CD4-positive, alpha-beta T cell treated with Interleukin-4 for 1 hour (primary cell): ENCODE results near the gene SPACA1.

Experiments
- DNase-seq, 2 donors: peaks; one replicate each; pipeline ENCODE4 v3.0.0-alpha.2; 2020 to 2022

SPACA1 gene

GRCh38 chr6:88107241-88107640, 59.6 kb downstream of the SPACA1 start:
- DNase-seq = no peak

- no peak for DNase-seq
Observed at GRCh38 chr6:88111991-88112390, 64.3 kb downstream of the SPACA1 start.

- DNase-seq = no peak
Observed at GRCh38 chr6:88114838-88115237, 67.2 kb downstream of the SPACA1 start.

GRCh38 chr6:88115307-88115706, 67.7 kb downstream of the SPACA1 start:
- no peak for DNase-seq

- no peak for DNase-seq
Observed at GRCh38 chr6:88116276-88116675, 68.6 kb downstream of the SPACA1 start.
